ENCODE data around the gene STEAP1.

Gene STEAP1

DNA sequence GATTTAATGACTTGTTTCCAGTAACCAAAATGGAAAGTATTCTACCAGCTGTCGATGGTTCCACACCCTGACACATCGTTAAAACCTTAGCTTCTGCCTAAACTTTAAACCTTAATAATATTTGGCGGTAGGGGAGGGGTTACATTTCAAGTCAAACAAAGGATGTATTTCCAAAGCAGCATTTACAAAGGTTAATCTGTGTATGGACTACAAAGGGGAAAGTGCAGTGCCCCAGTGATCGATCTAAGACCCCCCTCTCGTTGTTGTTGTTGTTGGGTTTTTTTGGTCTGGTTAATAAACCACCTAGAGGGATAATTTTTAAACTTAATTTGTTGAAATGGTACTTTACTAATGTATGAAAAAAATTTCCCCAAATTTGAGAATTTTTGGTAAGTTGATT, 56.2 kb downstream of the STEAP1 start:
- in situ Hi-C loops (cut with MboI; ENCODE audit: low sequenced_read_pairs), result no loop called here

DNA sequence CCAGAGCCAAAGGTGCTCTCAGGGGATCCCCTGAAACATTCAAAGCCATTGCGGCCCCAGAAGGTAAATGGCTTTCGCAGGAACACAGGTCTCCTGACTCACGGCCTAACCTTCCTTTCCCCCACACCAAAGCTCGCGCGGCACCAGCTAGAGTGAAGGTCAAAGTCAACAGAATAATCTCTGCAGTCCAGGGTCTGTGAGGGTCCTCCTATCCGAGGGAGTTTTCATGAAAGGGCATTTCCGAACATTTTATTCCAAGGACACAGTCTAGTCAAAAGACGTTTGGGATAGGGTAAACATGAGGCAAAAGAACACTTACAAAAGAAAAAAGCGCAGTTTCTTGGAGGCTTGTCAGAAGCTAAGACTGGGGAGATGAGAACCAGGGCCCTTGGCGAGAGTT, 56.7 kb downstream of the STEAP1 start:
- in situ Hi-C loops (cut with MboI; ENCODE audit: low sequenced_read_pairs), result no loop called here

DNA sequence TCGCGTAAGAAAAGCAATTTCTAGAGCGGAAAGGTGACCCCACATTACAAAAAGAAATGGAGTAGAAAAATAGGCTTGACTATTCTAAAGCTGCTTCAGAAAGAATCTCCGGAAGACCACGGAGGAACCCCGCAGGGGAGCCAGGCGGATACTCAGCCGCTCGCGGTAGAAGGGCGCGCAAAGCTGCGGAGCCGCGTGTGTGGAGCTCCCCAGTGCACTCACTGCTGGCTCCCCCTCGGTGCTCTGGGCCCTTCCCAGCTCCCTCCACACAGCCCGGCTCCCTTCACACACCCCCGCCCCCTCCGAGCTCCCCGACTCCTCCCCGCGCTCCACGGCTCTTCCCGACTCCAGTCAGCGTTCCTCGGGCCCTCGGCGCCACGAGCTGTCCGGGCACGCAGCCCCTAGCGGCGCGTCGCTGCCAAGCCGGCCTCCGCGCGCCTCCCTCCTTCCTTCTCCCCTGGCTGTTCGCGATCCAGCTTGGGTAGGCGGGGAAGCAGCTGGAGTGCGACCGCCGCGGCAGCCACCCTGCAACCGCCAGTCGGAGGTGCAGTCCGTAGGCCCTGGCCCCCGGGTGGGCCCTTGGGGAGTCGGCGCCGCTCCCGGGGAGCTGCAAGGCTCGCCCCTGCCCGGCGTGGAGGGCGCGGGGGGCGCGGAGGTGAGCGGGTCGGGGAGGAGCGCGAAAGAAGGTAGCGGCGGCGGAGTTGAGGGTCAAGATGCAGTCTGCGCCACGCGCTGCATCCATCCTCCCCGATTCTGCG, 57.3 kb downstream of the STEAP1 start, which contains the start of gene STEAP2:
Gene STEAP2, plus strand, starts transcription at position 350 of the 758 bp plus-strand sequence. CDS start 13,343 bp downstream, outside the sequence.
- in situ Hi-C loops (cut with MboI; ENCODE audit: low sequenced_read_pairs), result no loop called here

DNA sequence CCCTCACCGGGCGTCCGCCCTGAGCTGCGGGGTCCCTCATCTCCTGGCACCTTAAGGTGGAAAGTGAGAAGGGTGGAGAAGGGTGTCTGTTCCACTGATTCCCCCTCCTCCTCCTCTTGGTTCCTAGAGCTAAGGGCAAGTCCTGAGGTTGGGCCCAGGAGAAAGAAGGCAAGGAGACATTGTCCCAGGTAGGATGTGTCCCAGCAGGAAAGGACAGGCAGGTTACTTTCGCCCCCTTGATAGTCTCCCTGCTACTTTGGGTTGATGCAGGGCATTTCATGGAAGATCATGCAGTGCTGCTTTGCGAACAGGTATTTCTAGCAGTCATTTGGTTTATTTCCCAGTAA, 57.9 kb downstream of the STEAP1 start:
- in situ Hi-C loops (cut with MboI; ENCODE audit: low sequenced_read_pairs), result no loop called here

DNA sequence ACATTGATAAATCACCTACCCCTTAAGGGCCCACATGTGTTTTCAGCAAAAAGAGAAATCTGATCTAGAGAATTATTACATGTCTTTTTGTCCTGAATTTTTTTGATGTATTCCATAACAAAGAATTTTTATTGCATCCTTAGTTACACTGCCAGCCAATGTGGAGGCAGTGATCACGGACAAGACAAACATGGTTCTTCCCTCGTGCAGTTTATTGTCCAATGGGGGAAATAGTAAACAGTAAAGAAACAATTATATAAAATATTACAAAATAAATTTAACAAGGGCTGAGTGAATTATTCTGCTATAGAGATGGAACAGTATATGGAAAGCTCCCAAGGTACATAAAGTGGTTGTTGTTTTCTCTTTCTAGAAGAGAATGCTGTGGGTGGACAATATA, 59.3 kb downstream of the STEAP1 start:
- in situ Hi-C loops (cut with MboI; ENCODE audit: low sequenced_read_pairs), result no loop called here
